ENCODE results near the gene USE1.
A peak's percentile ranks its signal among the peaks of the same experiment; 100 is the strongest.

USE1 gene

GRCh38 chr19:17205237-17206140, 9.7 kb upstream of the USE1 start:
- peak; percentile 78 for DNase-seq (ENCODE audit: low spot score)

DNA sequence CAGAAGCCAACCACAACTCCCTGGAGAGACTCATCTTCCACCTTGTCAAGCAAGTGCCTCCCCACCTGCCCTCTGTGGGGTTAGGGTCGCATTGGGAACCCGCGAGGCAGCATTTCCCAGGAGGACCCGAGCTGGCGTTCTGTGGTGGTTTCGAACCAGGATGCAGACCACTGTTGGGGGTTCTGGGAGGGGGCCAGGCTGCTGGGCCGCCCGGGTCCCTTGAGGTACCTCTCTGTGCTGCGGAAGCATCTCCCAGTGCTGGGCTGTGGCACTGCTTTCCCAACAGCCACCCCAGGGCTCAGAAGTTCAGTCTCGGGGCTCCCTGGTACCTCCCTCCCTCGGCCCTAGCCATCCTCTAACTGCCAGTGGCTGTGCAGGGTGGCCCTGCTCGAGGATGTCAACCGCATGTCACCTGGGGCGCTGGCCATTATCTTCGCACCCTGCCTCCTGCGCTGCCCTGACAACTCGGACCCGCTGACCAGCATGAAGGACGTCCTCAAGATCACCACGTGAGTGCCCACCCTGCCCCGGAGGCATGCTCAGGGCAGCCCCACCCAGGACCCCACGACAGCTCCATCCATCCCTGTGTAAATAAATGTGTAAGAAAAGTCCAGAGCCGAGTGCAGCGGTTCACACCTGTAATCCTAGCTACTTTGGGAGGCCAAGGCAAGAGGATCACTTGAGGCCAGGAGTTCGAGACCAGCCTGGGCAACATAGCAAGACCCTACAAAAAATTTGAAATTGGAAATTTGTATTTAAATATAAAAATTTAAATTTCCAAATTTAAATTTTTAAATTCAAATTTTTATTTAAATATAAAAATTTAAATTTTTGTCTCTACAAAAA, 8.2 kb upstream of the USE1 start:
- no peak for DNase-seq (ENCODE audit: low spot score)

DNA sequence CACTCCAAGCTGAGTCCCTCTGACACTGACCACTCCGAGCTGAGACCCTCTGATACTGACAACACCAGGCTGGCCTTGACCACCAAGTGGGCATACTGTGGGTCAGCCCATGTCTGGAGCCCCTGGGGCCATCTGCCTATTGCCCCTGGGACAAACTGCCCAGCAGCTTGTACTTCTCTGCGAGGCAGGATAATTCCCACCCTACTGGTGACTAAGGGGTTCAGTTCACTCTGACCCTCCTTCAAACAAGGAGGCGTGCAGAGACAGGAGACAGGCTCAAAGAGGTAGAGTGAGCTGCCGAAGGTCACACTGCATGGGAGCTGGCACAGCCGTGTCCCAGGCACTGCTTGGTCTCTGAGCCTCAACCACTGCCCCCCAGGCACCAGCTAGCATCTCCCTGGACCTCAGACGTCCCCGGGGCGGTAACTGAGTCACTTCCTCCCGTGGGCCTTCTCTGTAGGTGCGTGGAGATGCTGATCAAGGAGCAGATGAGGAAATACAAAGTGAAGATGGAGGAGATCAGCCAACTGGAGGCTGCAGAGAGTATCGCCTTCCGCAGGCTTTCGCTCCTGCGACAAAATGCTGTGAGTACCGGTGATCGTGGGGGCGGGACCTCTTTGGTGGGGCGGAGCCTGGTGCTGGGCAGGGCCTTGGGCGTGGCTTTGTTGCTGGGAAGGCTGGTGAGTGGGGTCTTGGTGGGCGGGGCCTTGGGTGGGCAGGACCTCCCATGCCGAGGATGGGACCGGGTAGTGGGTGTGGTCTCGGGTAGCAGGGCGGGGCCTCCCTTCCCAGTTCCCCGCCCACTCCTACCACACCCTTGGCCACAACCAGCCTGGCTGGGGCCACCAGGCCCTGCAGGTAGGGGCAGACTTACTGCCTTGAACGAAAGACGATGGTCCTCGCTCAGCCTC, 5.8 kb upstream of the USE1 start:
- DNase-seq (ENCODE audit: low spot score) = peak; percentile 79

GRCh38 chr19:17210296-17210695, 4.9 kb upstream of the USE1 start:
- no peak for DNase-seq (ENCODE audit: low spot score)

DNA sequence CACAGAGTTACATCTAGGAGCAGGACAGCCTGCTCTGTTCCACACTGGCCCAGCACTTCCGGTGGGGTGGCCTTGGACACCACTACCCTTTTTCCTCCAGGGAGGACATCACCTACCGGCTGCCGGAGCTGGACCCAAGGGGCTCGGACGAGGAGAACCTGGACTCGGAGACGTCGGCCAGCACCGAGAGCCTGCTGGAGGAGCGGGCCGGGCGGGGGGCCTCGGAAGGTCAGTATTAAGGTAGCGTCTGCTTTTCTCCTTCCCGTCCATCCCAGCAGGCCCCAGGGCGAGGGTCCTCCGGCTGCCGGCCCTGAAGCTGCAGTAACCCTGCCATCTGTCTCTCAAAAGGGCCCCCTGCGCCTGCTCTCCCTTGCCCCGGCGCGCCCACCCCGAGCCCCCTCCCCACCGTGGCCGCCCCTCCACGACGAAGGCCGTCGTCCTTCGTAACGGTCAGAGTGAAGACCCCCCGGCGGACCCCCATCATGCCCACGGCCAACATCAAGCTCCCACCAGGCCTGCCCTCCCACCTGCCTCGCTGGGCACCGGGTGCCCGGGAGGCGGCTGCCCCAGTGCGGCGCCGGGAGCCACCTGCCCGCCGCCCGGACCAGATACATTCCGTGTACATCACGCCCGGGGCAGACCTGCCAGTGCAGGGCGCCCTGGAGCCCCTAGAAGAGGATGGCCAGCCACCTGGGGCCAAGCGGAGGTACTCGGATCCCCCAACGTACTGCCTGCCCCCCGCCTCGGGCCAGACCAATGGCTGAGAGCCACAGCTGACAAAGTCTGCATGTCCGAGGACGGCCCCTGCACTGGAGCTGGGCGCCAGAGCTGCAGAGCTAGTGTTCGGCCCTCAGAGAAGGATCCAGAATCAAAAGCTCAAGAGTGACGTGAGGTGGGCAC, 3.4 kb upstream of the USE1 start:
- no peak for DNase-seq (ENCODE audit: low spot score)

DNA sequence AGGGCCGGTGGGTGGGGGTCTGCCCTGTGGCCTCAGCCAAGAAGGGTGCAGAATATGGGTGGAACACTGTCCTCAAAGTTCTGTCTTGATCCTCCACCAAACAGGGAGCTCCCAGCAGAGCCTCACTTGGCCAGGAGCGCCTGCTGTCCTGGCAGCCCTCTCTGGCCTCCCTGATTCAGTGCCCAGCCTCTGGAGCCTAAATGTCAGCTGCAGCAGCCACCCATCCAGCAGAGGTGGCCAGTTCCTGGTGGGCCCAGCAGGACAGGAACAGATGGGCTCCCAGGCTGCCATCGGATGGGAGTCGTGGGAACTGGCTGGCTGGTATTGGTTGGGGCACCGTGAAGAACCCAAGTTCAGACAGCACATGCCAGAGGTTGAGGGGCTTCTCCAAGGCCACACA, 1.8 kb upstream of the USE1 start:
- DNase-seq (ENCODE audit: low spot score) = no peak

DNA sequence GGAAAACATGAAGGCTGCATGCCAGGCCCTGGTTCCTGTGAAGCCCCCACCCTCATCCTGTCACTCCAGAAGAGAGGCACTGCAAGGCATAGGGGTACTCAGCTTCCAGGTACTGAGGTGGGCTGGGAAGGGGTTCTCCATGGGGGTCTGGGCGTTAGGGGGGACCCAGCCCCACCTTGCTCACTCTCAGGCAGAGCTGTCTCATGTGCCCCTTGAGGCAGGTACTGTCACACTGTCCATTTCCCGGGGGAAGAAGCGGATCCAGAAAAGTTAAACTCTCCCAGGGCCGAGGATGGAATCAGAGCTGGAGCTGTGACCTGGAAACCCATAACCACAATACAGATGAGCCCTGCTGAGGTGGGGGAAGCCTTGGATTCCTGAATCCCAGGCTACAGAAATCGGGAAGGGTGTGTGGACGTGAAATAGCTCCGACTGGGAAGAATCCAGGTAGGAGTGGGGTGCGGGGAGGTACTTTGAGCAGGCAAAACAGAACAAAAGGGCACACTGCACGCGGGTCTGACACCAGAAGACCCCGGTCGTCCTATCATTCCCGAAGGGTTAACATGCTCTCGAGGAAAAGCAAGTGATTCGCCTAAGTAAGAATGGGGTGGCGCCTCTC, 540 bp upstream of the USE1 start:
- no peak for DNase-seq (ENCODE audit: low spot score)

GRCh38 chr19:17216058-17216670, 1.0 kb downstream of the USE1 start:
- DNase-seq (ENCODE audit: low spot score) = no peak

- DNase-seq (ENCODE audit: low spot score) = no peak
These were observed 4.1 kb downstream of the USE1 start for GRCh38 chr19:17219286-17219685.

GRCh38 chr19:17220207-17220758, 5.1 kb downstream of the USE1 start:
- DNase-seq (ENCODE audit: low spot score) = peak; percentile 79

DNA sequence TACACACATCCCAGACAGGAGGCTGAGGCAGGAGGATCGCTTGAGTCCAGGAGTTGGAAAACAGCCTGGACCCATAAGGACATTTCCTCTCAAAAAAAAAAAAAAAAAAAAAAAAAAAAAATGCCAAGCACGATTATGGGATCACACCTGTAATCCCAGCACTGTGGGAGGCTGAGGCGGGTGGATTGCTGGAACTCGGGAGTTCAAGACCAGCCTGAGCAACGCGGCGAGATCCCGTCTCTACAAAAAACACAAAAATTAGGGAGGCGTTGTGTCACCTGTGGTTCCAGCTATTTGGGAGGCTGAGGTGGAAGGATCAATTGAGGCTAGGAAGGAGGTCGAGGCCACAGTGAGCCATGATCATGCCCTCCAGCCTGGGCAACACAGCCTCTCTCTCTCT, 9.9 kb downstream of the USE1 start:
- DNase-seq (ENCODE audit: low spot score) = no peak

- DNase-seq (ENCODE audit: low spot score) = peak; percentile 99
These were observed 11.1 kb downstream of the USE1 start, which contains the start of gene OCEL1 for GRCh38 chr19:17226002-17226933. Gene OCEL1 (plus strand): TSS chr19:17226226. CDS start chr19:17226248, 22 bp downstream.

GRCh38 chr19:17227798-17228367, 12.7 kb downstream of the USE1 start:
- DNase-seq (ENCODE audit: low spot score) = no peak

DNA sequence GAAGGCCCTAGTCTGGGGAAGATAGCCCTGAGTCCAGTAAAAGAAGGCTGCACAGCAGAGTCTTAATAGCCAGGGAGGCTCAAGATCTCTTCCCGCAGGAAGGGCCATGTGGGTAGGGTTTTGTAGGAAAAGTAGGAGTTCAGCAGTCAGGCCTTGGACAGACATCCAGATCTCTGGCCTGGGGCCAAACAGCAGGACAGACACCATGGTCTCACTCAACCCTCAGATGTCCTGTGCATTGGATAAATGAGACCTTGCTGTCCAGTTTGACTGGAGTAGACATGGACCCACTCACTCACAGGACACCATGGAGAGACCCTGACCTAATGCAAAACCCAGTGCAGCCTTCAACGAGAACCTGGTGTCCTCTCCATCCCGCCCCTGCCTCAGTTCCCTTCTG, 14.7 kb downstream of the USE1 start:
- DNase-seq (ENCODE audit: low spot score) = no peak

- DNase-seq (ENCODE audit: low spot score) = no peak
These were observed 17.1 kb downstream of the USE1 start for GRCh38 chr19:17232258-17232657.

DNA sequence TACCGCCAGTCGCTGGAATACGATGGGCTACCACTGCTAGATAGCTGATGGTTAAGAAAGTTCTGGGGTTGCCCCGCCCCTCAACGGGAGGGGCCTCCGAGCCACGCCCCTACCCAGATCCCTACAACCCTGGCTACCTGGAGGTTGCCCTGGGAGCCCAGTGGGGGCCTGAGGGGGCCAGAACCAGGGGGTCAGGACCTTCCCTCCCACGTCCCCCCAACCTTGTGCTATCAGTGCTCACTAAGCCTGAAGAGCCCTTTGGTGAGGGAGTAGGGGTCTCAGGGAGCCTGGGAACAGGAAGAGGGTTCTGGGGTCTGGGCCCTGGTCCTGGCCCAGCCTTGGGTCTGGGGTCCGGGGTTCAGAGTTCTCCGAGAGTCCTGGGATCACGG, 19.7 kb downstream of the USE1 start:
- peak; percentile 78 for DNase-seq (ENCODE audit: low spot score)

DNA sequence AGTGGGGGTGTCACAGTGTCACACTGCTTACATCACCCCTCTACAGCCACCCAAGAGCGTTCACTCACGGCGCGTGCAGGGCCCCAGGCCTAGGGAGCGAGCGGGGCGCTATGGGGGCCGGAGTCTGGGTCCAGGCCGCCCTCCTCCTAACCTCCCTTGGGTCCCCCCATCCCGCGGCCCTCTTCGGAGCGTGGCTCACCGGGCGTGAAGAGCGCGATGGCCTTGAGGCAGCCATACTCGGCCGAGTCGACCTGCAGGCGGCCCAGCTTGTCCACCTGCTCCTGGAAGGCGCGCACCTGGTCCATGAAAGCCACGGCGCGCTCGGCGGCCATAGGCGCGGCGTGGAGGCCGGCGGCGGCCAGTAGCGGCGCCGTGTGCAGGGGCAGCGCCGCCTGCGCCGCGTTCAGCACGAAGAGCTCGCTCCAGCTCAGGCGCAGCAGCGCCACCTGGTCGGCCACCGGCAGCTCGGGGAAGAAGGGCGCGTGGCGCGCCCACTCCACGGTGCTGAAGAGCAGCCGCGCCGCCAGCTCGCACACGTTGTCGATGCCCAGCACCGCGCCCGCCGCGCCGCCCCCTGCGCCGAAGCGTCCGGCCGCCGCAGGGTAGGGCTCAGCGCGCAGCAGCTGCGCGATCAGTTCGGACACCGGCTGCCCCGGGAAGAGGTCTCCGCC, 20.3 kb downstream of the USE1 start:
- peak; percentile 82 for DNase-seq (ENCODE audit: low spot score)
